IMR-90 (cell line): ENCODE data around the gene PPIP5K2.

ENCODE experiments used
- CEBPB ChIP-seq: IDR thresholded peaks from 2 replicates; pipeline ENCODE4 v1.6.1; 2012; ENCODE audit warnings: low read depth, low read length, improper control_type of control experiment
- POLR2A ChIP-seq: IDR thresholded peaks from 2 replicates; pipeline ENCODE4 v1.6.1; 2012; ENCODE audit warnings: mild to moderate bottlenecking, low read depth, low read length
- RAD21 ChIP-seq: IDR thresholded peaks from 2 replicates; pipeline ENCODE4 v1.6.1; 2012; ENCODE audit warnings: low read length, improper control_type of control experiment

GRCh38 chr5:103151156-103151555 is 31.1 kb downstream of the PPIP5K2 start:
- no peak for TF ChIP-seq CEBPB
- TF ChIP-seq POLR2A: no peak
- no peak for TF ChIP-seq RAD21
